Tibial nerve (tissue), 4 donors: ENCODE measurements around the gene HNRNPM.

Experiments used
- EP300 ChIP-seq, 2 donors: sonication (generic); formaldehyde crosslinking; IDR thresholded peaks; one replicate each; pipeline ENCODE4 v1.6.1; 2017; ENCODE audit warnings: antibody characterized with exemption in 2 of 2, mild to moderate bottlenecking in 1 of 2
- POLR2A ChIP-seq, 2 donors: fragments of 450-650 bp; IDR thresholded peaks; one replicate each; pipeline ENCODE4 v1.6.1; 2017; ENCODE audit warnings: antibody characterized with exemption in 2 of 2, mild to moderate bottlenecking in 2 of 2, moderate library complexity in 2 of 2
- TF ChIP-seq, protein P1 (sequence below), 5 experiments: fragments of 200-600 bp in 3 of 5; fragments of 450-650 bp in 2 of 5; sonication (generic) in 3 of 5; IDR thresholded peaks; one replicate each; pipeline ENCODE4 v1.5.1; 2016 to 2019; ENCODE audit warnings: antibody characterized with exemption in 5 of 5, mild to moderate bottlenecking in 3 of 5, moderate library complexity in 2 of 5

DNA sequence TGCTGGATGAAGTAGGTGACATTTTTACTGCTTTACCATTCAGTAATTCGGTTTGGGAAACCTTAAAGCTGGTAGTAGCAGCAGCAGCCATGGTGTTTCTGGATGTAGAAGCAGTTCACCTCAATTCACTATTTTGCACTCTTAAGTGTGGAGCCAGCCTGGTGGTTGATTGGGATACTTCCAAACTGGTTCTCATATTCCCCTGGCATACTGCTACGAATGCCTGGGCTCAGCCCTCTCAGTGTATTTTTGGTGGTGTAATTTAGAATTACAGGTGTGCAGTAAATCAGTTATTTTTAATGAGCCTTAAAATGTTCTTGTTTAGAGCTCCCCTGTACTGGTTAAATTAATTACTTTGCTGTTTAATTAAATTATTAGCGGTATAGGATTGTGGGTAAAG, 12.4 kb downstream of the HNRNPM start:
- TF ChIP-seq, protein P1, sequence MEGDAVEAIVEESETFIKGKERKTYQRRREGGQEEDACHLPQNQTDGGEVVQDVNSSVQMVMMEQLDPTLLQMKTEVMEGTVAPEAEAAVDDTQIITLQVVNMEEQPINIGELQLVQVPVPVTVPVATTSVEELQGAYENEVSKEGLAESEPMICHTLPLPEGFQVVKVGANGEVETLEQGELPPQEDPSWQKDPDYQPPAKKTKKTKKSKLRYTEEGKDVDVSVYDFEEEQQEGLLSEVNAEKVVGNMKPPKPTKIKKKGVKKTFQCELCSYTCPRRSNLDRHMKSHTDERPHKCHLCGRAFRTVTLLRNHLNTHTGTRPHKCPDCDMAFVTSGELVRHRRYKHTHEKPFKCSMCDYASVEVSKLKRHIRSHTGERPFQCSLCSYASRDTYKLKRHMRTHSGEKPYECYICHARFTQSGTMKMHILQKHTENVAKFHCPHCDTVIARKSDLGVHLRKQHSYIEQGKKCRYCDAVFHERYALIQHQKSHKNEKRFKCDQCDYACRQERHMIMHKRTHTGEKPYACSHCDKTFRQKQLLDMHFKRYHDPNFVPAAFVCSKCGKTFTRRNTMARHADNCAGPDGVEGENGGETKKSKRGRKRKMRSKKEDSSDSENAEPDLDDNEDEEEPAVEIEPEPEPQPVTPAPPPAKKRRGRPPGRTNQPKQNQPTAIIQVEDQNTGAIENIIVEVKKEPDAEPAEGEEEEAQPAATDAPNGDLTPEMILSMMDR (IDR thresholded peaks at IDR 0.05), result no peak
- no peak for TF ChIP-seq POLR2A (IDR thresholded peaks at IDR 0.05)
- no peak for TF ChIP-seq EP300 (IDR thresholded peaks at IDR 0.05)
